ENCODE data around the gene KCNQ1. TPM values are rescaled to one million over a fixed set of nuclear protein-coding genes. Genes with fewer than 3 reads are reported as not detected.

KCNQ1 gene
- total RNA-seq, 1 donor from 2014 or later = 0.13 TPM

GRCh38 chr11:2694495-2694894 lies 249.7 kb downstream of the KCNQ1 start:
- DNase-seq (ENCODE audit: low read depth in 2 of 2) = no peak

DNA sequence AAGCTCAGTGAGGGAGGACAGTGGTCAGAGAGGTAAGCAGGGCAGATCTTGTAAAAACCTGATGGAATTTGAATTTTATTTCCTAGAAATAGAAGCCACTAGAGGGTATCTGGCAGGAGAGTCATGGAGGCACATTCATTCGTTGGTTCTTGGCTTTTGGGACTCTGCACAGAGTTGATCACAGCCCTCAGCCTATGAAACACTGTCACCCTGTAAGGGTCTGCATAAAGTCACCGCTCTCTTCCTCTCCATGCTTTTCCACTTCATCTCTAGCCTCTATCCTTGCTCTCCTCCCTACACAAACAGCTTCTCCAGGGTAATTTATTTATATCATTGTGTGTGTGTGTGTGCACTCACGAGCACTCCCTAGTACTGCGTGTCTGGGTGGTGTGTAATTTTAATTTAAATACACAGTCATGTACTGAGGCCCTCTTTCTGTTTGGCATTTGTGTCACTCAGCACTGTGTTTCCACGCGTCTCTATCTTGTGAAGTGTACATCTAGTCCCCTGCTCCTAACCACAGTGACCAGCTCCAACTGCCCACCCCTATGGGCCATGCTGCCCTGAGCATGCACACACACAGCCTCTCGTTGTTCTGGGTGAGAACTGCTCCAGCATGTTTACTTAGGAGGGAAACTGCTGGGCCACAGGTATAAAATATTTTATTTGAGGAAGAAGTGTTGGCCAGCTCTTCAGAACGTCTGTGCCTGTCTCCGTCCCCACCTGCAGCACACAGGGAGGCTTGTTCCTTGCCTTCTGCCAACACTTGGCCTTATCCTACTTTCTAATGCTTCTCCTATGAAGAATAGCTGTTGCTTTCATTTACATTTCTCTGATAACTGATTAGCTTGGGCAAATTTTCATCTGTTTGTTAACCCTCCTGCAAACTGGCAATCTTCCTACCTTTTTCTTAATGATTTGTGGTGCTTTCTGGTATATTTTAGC lies 250.5 kb downstream of the KCNQ1 start:
- DNase-seq (ENCODE audit: low read depth in 2 of 2) = no peak

- DNase-seq (ENCODE audit: low read depth in 2 of 2) = no peak
These were observed 251.6 kb downstream of the KCNQ1 start for GRCh38 chr11:2696455-2696854.

DNA sequence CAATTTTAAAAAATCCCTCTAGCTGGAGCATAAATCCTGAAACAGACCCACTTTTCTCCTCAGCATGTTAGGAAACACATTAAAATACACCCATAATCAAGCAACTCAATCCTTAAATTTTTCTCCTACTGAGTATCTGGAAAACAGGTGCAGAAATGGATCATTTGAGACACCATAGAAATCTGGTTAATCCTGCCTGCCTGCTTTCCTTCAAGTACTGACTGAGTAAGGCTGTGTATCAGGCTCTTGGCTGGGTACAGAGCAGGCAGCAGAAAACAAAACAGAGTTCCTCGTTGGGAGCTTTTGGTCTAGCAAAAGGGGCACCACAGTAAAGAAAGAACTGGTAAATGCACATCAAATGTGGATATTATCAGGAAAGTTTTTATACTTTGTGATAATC lies 253.1 kb downstream of the KCNQ1 start:
- DNase-seq (ENCODE audit: low read depth in 2 of 2) = no peak

- DNase-seq (ENCODE audit: low read depth in 2 of 2) = no peak
These were observed 253.8 kb downstream of the KCNQ1 start for GRCh38 chr11:2698386-2699184.

GRCh38 chr11:2699185-2699530 lies 254.3 kb downstream of the KCNQ1 start:
- peak in 1 of 2 donors; percentile 46 for DNase-seq (ENCODE audit: low read depth in 2 of 2)

GRCh38 chr11:2699531-2700414 lies 255.0 kb downstream of the KCNQ1 start, which contains the start of gene KCNQ1OT1:
TSS of gene KCNQ1OT1 (minus strand) at chr11:2699994.
- peak; percentile 84 to 94 for DNase-seq (ENCODE audit: low read depth in 2 of 2)

DNA sequence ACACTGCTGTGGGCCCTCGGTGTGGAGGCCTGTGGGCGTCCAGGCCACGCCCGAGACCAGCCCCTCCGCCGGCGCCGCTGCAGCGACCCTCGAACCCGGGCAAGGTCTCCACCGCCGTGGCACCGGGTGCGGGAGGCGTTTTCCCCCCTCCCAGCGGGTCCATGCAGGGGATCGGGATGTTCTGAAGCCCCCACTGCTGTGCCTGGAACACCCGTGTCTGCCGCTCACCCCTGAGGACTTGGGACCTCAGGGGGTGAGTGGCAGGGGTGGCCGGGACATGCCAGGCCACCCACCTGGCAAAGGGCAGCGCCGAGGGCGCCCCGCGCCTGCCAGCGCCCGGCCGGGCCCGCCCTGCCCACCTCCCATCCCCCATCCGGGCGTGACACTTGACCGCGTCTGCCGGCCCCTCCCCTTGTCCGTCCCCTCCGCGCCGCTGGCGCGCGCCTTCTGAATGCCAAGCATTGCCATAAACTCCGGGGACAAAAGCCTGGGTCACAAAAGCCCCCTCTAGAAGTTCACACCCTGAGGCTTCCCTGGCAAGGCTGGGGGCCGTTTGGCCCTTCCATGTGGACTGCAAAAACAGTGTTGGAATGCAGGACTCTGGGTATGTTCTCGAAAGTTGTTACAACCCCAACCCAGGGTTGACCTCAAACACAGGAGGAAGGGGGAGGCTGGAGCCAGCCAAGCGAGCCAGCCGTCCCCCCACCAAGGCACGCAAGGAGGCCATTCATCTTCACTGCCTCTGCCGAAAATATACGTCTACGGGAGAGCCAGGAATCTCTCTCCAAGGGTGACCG lies 255.8 kb downstream of the KCNQ1 start:
- peak in 1 of 2 donors; percentile 52 for DNase-seq (ENCODE audit: low read depth in 2 of 2)

- DNase-seq (ENCODE audit: low read depth in 2 of 2) = no peak
These were observed 256.4 kb downstream of the KCNQ1 start for GRCh38 chr11:2701230-2701629.

GRCh38 chr11:2701898-2702434 lies 257.2 kb downstream of the KCNQ1 start:
- no peak for DNase-seq (ENCODE audit: low read depth in 2 of 2)

GRCh38 chr11:2702771-2703362 lies 258.1 kb downstream of the KCNQ1 start:
- no peak for DNase-seq (ENCODE audit: low read depth in 2 of 2)

DNA sequence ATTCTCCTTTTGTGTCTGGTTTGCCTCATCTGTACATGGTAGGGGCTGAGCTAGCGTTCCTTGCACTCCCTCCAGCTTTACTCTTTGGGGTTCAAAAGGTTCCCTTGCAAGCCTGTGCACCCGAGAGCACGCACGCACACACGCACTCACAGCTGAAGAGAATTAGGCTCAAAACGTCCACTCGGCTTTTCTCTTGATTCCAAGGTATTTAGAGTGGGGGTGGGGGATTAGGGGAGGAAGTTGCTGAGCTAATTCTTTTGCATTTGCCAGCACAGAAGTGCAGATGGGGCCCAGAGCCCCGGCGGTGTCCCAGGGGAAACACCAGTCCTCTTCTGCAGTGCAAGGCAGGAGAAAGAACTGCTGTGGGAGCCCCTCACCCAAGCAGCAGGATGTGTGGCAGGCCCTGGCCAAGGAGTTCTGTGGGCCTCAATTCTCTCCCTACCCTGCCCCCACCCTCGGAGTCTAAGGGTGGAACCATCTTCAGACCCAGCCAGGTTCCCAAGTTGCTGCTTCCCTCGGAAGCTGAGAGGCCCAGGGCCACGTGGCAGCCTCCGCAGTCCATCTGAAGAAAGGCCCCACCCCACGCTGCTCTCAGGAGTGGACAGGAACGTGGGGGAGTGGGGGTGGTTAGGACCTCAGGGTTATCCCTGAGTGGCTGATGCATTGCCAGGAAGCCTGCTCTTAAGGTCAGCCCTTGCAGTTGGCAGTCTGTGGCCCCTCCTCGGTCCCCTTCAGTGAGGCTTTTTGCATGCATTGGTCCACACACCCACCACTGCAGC lies 258.7 kb downstream of the KCNQ1 start:
- DNase-seq (ENCODE audit: low read depth in 2 of 2) = no peak

DNA sequence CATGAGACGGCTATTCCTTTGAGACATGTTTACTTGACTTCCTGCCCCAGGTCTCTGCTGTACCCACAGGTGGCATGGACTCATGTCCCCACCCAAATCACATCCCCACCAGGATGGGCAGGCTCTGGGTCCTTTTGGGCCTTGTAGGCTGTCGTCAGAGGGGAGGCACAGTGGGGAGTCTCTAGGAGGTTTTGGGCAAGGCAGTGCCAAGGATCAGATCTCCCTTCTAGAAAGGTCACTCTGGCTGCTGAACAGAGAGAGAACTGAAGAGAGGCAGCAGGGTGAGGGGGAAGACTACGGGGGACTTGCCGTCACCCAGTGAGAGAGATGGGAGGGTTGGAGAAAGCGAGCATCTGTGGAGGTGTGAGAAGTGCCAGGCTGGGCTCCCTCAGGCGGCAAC lies 259.5 kb downstream of the KCNQ1 start:
- DNase-seq (ENCODE audit: low read depth in 2 of 2) = no peak

DNA sequence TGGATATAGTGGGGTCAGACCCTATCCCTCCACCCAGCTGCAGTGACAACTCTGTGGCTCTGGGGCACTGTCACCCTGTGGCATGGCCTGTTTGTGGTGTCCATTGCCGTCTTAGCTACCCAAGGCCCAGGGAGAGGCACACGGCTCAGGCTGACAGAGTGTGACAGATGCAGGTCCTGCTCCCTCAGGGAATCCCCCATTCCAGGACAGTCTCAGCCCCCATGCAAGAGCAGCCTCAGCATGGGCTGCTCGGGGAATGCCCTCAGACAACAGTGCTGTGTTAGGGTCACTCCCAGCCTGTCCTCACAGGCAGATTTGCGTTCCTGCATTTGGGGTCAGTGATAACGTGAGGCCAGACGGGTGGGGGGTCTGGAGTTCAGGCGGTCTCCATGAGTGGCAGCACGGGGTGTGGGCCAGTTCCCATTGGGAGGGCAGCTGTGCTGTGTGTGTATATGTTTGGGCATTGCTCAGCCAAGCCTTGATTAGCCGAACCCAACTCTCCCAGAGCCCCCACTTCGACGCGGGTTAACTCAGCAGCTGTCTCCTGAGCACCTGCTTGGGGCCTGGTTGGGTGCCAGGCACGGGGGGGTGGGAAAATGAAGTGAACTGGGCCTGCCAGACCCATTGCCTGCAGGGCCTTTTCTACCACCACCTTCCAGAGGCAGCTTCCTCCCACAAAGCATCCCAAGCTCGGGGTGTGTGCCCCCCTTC lies 260.2 kb downstream of the KCNQ1 start:
- DNase-seq (ENCODE audit: low read depth in 2 of 2) = no peak

DNA sequence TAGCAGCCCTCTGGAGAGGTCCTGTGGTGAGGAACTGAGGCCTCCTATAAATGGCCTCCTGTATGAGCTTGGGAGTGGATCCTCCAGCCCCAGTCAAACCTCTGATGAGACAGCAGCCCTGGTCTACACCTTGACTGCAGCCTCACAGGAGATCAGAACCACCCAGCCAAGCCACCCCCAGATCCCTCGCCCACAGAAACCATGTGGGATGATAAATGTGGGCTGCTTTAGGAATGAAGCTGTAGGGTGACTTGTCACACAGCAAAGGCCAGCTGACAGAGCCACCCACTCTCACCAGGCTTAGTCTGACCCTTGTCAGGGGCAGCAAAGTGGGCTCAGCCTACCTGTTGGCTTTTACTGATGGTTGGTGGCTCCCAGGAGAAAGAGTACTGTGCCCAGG lies 261.5 kb downstream of the KCNQ1 start:
- no peak for DNase-seq (ENCODE audit: low read depth in 2 of 2)

DNA sequence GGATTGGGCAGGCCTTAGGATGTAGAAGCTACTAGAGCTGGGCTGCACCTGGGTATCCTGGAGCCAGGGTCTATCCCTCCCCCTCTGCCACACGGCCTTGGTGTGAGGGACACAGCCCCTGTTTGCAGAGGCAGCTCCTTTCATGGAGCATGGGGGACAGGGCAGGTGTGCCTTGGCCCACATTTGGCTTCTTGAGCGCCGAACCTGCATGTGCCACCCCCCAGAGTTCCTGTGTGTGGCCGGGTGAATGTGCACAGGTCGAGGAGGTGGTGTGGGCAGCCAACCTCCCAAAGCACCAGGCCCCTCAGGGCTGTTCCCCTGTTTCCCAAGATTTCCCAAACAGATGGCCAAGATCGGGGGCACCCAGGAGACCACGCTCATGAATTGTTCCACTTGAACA lies 262.9 kb downstream of the KCNQ1 start:
- DNase-seq (ENCODE audit: low read depth in 2 of 2) = no peak

- no peak for DNase-seq (ENCODE audit: low read depth in 2 of 2)
These were observed 263.4 kb downstream of the KCNQ1 start for GRCh38 chr11:2708151-2708581.

- no peak for DNase-seq (ENCODE audit: low read depth in 2 of 2)
These were observed 264.0 kb downstream of the KCNQ1 start for GRCh38 chr11:2708757-2709281.

All from dermis microvascular lymphatic vessel endothelial cell (primary cell).